Skeletal muscle cell (primary cell): Measurements from ENCODE around the gene CYP4X1.
"Not testable (repeated sequence)": the region's sequence is repeated elsewhere in the genome, so short reads cannot be mapped to it uniquely, and the experiment has no call there.

Experiments used
- DNase-seq: peaks from one replicate; pipeline ENCODE4 v3.0.0-alpha.2; 2010; ENCODE audit warnings: low read depth
- H3K4me3 ChIP-seq: 2 replicates; pipeline ENCODE4 v1.5.1; 2011; ENCODE audit warnings: low read depth, mild to moderate bottlenecking, control low read depth, low read length, moderate library complexity

CYP4X1 gene

GRCh38 chr1:47067097-47067594 is 43.7 kb downstream of the CYP4X1 start, which contains the start of gene CYP4Z1:
Gene CYP4Z1 (plus strand): TSS chr1:47067231. CDS start chr1:47067491, 260 bp downstream.
- no peak within 1 kb of the TSS for H3K4me3 ChIP-seq
- DNase-seq, result no peak

GRCh38 chr1:47069080-47069479 is 45.6 kb downstream of the CYP4X1 start:
- DNase-seq, H3K4me3 ChIP-seq: not testable (repeated sequence)

- not testable (repeated sequence) for H3K4me3 ChIP-seq, DNase-seq
These were observed 46.0 kb downstream of the CYP4X1 start for GRCh38 chr1:47069509-47069908.

- not testable (repeated sequence) for DNase-seq, H3K4me3 ChIP-seq
These were observed 65.9 kb downstream of the CYP4X1 start for GRCh38 chr1:47089356-47089755.

GRCh38 chr1:47091476-47091875 is 68.0 kb downstream of the CYP4X1 start:
- DNase-seq, H3K4me3 ChIP-seq: not testable (repeated sequence)
